Heart left ventricle (tissue), 13 donors: Measurements from ENCODE around the gene C1QL1.

ENCODE experiments used
- POLR2A ChIP-seq, 2 donors: fragments of 450-650 bp; IDR thresholded peaks; one replicate each; pipeline ENCODE4 v1.6.1; 2017; ENCODE audit warnings: antibody characterized with exemption in 2 of 2, mild to moderate bottlenecking in 2 of 2, moderate library complexity in 2 of 2
- TF ChIP-seq, protein P1 (sequence below), 12 donors: fragments of 200-600 bp; sonication (generic) in 4 of 12; IDR thresholded peaks; one replicate each; pipeline versions ENCODE4 v1.5.0 to v1.8.0; 2018 to 2022; ENCODE audit warnings: antibody characterized with exemption in 12 of 12, mild to moderate bottlenecking in 5 of 12
- donor health status: ischemic (EF 13 %, LVEDD 7.1; RV severe dilation, severe dysfunction).
- donor health status: DM: no; HTN: yes; CAD: no.
- donor health status: DM: no; HTN: no; CAD: no.
- donor health status: ischemic (EF 25% LVEDD 6.9; RV normal size, moderate dysfunction).
- donor health status: ischemic (EF 25% LVEDD 5.7; RV mildly dilated, moderate dysfunction).
- donor health status: ischemic (EF 35%, LVEDD 5.7; RV mildly dilated, moderate dysfunction).
- donor health status: nonischemic (EF 11% LVEDD 7.7; RV severe dilation, severe dysfunction).
- donor health status: DM: yes; HTN: yes; CAD: no.
- donor health status: PGD.
- donor health status: ischemic (EF 29% LVEDD 5.4; RV normal size, mild dysfunction).
- donor health status: nonischemic (EF 23%, LVEDD 6.1; RV moderate dilation, normal function).

DNA sequence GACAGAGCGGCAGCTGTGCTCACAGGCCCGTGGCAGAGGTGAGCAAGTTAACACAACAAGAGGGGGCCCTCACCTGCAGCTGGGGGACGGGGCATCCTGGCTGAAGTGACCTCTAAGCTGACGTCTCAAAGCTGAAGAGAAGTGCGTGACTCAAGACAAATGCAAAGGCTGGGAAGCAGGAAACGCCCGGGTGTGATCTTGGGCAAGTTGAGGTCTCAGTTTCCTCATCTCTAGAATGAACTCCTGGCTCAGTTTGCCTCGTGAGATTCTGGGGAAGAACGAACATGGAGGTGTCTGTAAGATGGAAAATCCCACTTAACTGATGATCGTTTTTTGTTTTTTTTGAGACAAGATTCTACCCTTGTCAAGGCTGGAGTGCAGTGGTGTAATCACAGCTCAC lies 40.1 kb upstream of the C1QL1 start:
- no peak for TF ChIP-seq POLR2A (IDR thresholded peaks at IDR 0.05)
- TF ChIP-seq, protein P1, sequence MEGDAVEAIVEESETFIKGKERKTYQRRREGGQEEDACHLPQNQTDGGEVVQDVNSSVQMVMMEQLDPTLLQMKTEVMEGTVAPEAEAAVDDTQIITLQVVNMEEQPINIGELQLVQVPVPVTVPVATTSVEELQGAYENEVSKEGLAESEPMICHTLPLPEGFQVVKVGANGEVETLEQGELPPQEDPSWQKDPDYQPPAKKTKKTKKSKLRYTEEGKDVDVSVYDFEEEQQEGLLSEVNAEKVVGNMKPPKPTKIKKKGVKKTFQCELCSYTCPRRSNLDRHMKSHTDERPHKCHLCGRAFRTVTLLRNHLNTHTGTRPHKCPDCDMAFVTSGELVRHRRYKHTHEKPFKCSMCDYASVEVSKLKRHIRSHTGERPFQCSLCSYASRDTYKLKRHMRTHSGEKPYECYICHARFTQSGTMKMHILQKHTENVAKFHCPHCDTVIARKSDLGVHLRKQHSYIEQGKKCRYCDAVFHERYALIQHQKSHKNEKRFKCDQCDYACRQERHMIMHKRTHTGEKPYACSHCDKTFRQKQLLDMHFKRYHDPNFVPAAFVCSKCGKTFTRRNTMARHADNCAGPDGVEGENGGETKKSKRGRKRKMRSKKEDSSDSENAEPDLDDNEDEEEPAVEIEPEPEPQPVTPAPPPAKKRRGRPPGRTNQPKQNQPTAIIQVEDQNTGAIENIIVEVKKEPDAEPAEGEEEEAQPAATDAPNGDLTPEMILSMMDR (IDR thresholded peaks at IDR 0.05) = no peak
